WTC11 (cell line): ENCODE results near the gene NAT16. TPM values are rescaled to one million over a fixed set of nuclear protein-coding genes. Genes with fewer than 3 reads are reported as not detected.

Experiments used
- ATAC-seq: fragments of 200-7000 bp; cut with Tn5 transposase; 2 replicates; pipeline ENCODE4 v1.10.0; 2021; ENCODE audit warnings: mild to moderate bottlenecking, moderate library complexity
- CTCF ChIA-PET: fragments of 300-600 bp; sonication (Branson Sonifier 250); formaldehyde crosslinking; loops from one replicate; lab custom pipeline; 2021; ENCODE audit warnings: antibody characterized with exemption; lab: Charles Lee
- POLR2A ChIA-PET: fragments of 350-600 bp; sonication (Branson Sonifier 250); formaldehyde crosslinking; loops from one replicate; lab custom pipeline; 2021; ENCODE audit warnings: antibody characterized with exemption; lab: Charles Lee
- DNase-seq: peaks from one replicate; pipeline ENCODE4 v3.0.0; 2021; ENCODE audit warnings: low spot score
- H3K27ac Mint-ChIP-seq: 2 replicates; pipeline ENCODE4 v1.8.0; 2021; ENCODE audit warnings: mixed read lengths
- H3K27me3 Mint-ChIP-seq: 2 replicates; pipeline ENCODE4 v1.8.0; 2021; ENCODE audit warnings: low read depth, mild to moderate bottlenecking, moderate library complexity, mixed read lengths
- H3K36me3 Mint-ChIP-seq: 2 replicates; pipeline ENCODE4 v1.8.0; 2021; ENCODE audit warnings: mixed read lengths
- H3K4me1 Mint-ChIP-seq: 2 replicates; pipeline ENCODE4 v1.8.0; 2022; ENCODE audit warnings: mixed read lengths
- H3K4me3 Mint-ChIP-seq: 2 replicates; pipeline ENCODE4 v1.8.0; 2021; ENCODE audit warnings: mild to moderate bottlenecking, moderate library complexity, mixed read lengths
- H3K9me3 Mint-ChIP-seq: 2 replicates; pipeline ENCODE4 v1.8.0; 2021; ENCODE audit warnings: mixed read lengths
- AR ChIP-seq: fragments of 250-450 bp; sonication (Bioruptor Pico); IDR thresholded peaks from 2 replicates; pipeline ENCODE4 v1.9.0; 2021; ENCODE audit warnings: mild to moderate bottlenecking
- ARID4B ChIP-seq: sonication (generic); formaldehyde crosslinking; IDR thresholded peaks from 2 replicates; pipeline ENCODE4 v1.8.0; 2023; ENCODE audit warnings: missing genetic modification reagents, mild to moderate bottlenecking, borderline replicate concordance
- CTCF ChIP-seq: fragments of 200-600 bp; IDR thresholded peaks from 2 replicates; pipeline ENCODE4 v1.8.0; 2022; ENCODE audit warnings: antibody characterized with exemption
- ERG ChIP-seq: fragments of 250-450 bp; sonication (Bioruptor Pico); IDR thresholded peaks from 2 replicates; pipeline ENCODE4 v1.8.0; 2021; ENCODE audit warnings: mild to moderate bottlenecking
- ESRRA ChIP-seq: sonication (generic); formaldehyde crosslinking; IDR thresholded peaks from 2 replicates; pipeline ENCODE4 v1.8.1; 2022; ENCODE audit warnings: mild to moderate bottlenecking, missing genetic modification reagents, borderline replicate concordance
- FOXJ3 ChIP-seq: sonication (generic); formaldehyde crosslinking; IDR thresholded peaks from 2 replicates; pipeline ENCODE4 v1.9.0; 2021; ENCODE audit warnings: missing genetic modification reagents, mild to moderate bottlenecking, borderline replicate concordance
- MAX ChIP-seq: sonication (generic); formaldehyde crosslinking; IDR thresholded peaks from 2 replicates; pipeline ENCODE4 v1.8.0; 2022; ENCODE audit warnings: mild to moderate bottlenecking, missing genetic modification reagents
- NR2C2 ChIP-seq: sonication (generic); formaldehyde crosslinking; IDR thresholded peaks from 2 replicates; pipeline ENCODE4 v1.8.0; 2022; ENCODE audit warnings: mild to moderate bottlenecking, missing genetic modification reagents
- RELA ChIP-seq: sonication (generic); formaldehyde crosslinking; IDR thresholded peaks from 2 replicates; pipeline ENCODE4 v1.8.1; 2022; ENCODE audit warnings: missing genetic modification reagents, mild to moderate bottlenecking, borderline replicate concordance
- SOX15 ChIP-seq: fragments of 250-450 bp; sonication (Bioruptor Pico); IDR thresholded peaks from 2 replicates; pipeline ENCODE4 v1.9.0; 2021; ENCODE audit warnings: mild to moderate bottlenecking
- STAT6 ChIP-seq: sonication (generic); formaldehyde crosslinking; conservative IDR thresholded peaks from 2 replicates; pipeline ENCODE4 v1.8.1; 2023; ENCODE audit warnings: mild to moderate bottlenecking, low read depth, missing genetic modification reagents, moderate library complexity
- TP53 ChIP-seq: sonication (generic); formaldehyde crosslinking; IDR thresholded peaks from 2 replicates; pipeline ENCODE4 v1.8.1; 2023; ENCODE audit warnings: mild to moderate bottlenecking, missing genetic modification reagents
- ZNF281 ChIP-seq: sonication (generic); formaldehyde crosslinking; IDR thresholded peaks from 2 replicates; pipeline ENCODE4 v1.8.0; 2023; ENCODE audit warnings: mild to moderate bottlenecking, missing genetic modification reagents
- ZNF512 ChIP-seq: sonication (generic); formaldehyde crosslinking; IDR thresholded peaks from 2 replicates; pipeline ENCODE4 v1.8.1; 2022; ENCODE audit warnings: missing genetic modification reagents, borderline replicate concordance
- total RNA-seq: library from RNA; stranded (reverse); gene quantifications from 3 replicates; pipeline ENCODE4 v1.2.3, GENCODE V29; 2021

Gene NAT16
- total RNA-seq, 1 experiment from 2014 or later = 0.39 TPM

- TF ChIP-seq ZNF281 (CRISPR knock-in tag) = no peak
Observed at GRCh38 chr7:101180130-101180755, at the start of gene NAT16 (continued).

- no peak overlapping the region for H3K4me3 Mint-ChIP-seq
- H3K27me3 Mint-ChIP-seq = no peaks in the 10 kb centered on the region
- no peak for TF ChIP-seq ARID4B
- no peak for TF ChIP-seq AR (CRISPR knock-in tag)
- TF ChIP-seq CTCF = no peak
- no peak for TF ChIP-seq TP53 (CRISPR knock-in tag)
- TF ChIP-seq, all 79 proteins: peak for 0
- Mint-ChIP-seq H3K9me3 (no peaks in the 10 kb centered on the region), H3K27ac (peak overlapping the region; percentile 38; the same call in 1 of the 2 replicates), H3K4me1 (peaks cover 15% of the 10 kb centered on the region), H3K36me3 (peaks cover 34% of the 10 kb centered on the region)
- CTCF ChIA-PET = interaction anchor here (1.0 to 1.2 kb wide), 2 partner anchors 17 to 82 kb away, joined by 3 to 4 read pairs; no protein-coding TSS in a partner anchor
- ATAC-seq (no peak), DNase-seq (no peak)
- POLR2A ChIA-PET = no interaction called here
Observed at GRCh38 chr7:101226721-101227120, 46.6 kb upstream of the NAT16 start.

- POLR2A ChIA-PET = no interaction called here
- H3K9me3 Mint-ChIP-seq = no peaks in the 10 kb centered on the region
- TF ChIP-seq FOXJ3 (CRISPR knock-in tag) = no peak
- TF ChIP-seq ESRRA (CRISPR knock-in tag) = no peak
- TF ChIP-seq NR2C2 (CRISPR knock-in tag) = no peak
- TF ChIP-seq ERG (CRISPR knock-in tag) = no peak
- no peak for TF ChIP-seq STAT6 (CRISPR knock-in tag)
- TF ChIP-seq SOX15 (CRISPR knock-in tag) = no peak
- TF ChIP-seq ZNF512 (CRISPR knock-in tag) = no peak
- TF ChIP-seq RELA (CRISPR knock-in tag) = no peak
- TF ChIP-seq MAX = no peak
Observed at GRCh38 chr7:101225650-101226049, 45.6 kb upstream of the NAT16 start.

More at GRCh38 chr7:101225650-101226049, 45.6 kb upstream of the NAT16 start:
- Mint-ChIP-seq H3K36me3 (peaks cover 34% of the 10 kb centered on the region), H3K27me3 (no peaks in the 10 kb centered on the region), H3K27ac (no peak overlapping the region), H3K4me3 (no peak overlapping the region), H3K4me1 (peaks cover 12% of the 10 kb centered on the region)
- DNase-seq = no peak
- CTCF ChIA-PET = no interaction called here
- ATAC-seq = no peak
